SK-N-SH (cell line): Measurements from ENCODE around the gene BABAM2. TPM values are rescaled to one million over a fixed set of nuclear protein-coding genes. Genes with fewer than 3 reads are reported as not detected.

Source experiments
- CTCF ChIA-PET: fragments of 300-600, 350-600 bp; formaldehyde crosslinking; extraction: SDS; loops from one replicate; lab custom pipeline; 2021; lab: Yijun Ruan, JAX
- POLR2A ChIA-PET: fragments of 350-600 bp; sonication (Branson Sonifier 250); formaldehyde crosslinking; extraction: SDS; loops from one replicate; lab custom pipeline; 2020; ENCODE audit warnings: antibody characterized with exemption, inconsistent platforms; lab: Yijun Ruan, JAX
- DNase-seq: peaks from one replicate; pipeline ENCODE4 v3.0.0; 2012
- H2AFZ ChIP-seq: fragments of 200-600 bp; sonication (generic); 2 replicates; pipeline ENCODE4 v1.8.1; 2016; ENCODE audit warnings: antibody characterized with exemption, mild to moderate bottlenecking, low read depth
- H3F3A ChIP-seq: fragments of 200-600 bp; sonication (generic); replicated peaks from 2 replicates; pipeline ENCODE3; 2016; ENCODE audit warnings: antibody characterized with exemption, mild to moderate bottlenecking; ENCODE audit not compliant: insufficient read depth
- H3K27ac ChIP-seq, 2 experiments: fragments of 200-500 bp in 1 of 2; fragments of 200-600 bp in 1 of 2; sonication (Bioruptor generic) in 1 of 2; sonication (generic), shearing (Covaris generic) in 1 of 2; 2 replicates each; pipeline versions ENCODE4 v1.5.1 to v1.6.1; 2014 to 2016; ENCODE audit warnings: low read depth in 2 of 2, inconsistent platforms in 1 of 2, low read length in 1 of 2, mild to moderate bottlenecking in 1 of 2, mixed read lengths in 1 of 2
- H3K27me3 ChIP-seq: fragments of 200-600 bp; sonication (generic), shearing (Covaris generic); 2 replicates; pipeline ENCODE4 v1.6.1; 2016; ENCODE audit warnings: mixed run types; ENCODE audit not compliant: insufficient read depth
- H3K36me3 ChIP-seq, 2 experiments: fragments of 200-500 bp in 1 of 2; fragments of 200-600 bp in 1 of 2; sonication (Bioruptor generic) in 1 of 2; sonication (generic) in 1 of 2; replicated peaks in 1 of 2; 2 replicates each; pipeline versions ENCODE3 to v1.5.1; 2014 to 2016; ENCODE audit warnings: low read length in 1 of 2, mild to moderate bottlenecking in 1 of 2; ENCODE audit not compliant: insufficient read depth in 2 of 2, control insufficient read depth in 1 of 2
- H3K4me1 ChIP-seq, 2 experiments: fragments of 200-500 bp in 1 of 2; fragments of 200-600 bp in 1 of 2; sonication (Bioruptor generic) in 1 of 2; sonication (generic), shearing (Covaris generic) in 1 of 2; 2 replicates each; pipeline versions ENCODE4 v1.5.1 to v1.6.1; 2014 to 2016; ENCODE audit warnings: low read depth in 1 of 2, low read length in 1 of 2, mixed run types in 1 of 2; ENCODE audit not compliant: insufficient read depth in 2 of 2, control insufficient read depth in 1 of 2
- H3K4me2 ChIP-seq: fragments of 200-600 bp; sonication (generic), shearing (Covaris generic); 2 replicates; pipeline ENCODE4 v1.6.1; 2017; ENCODE audit warnings: mixed run types
- H3K4me3 ChIP-seq, 2 experiments: fragments of 200-500 bp in 1 of 2; fragments of 200-600 bp in 1 of 2; sonication (Bioruptor generic) in 1 of 2; sonication (generic), shearing (Covaris generic) in 1 of 2; 2 replicates each; pipeline versions ENCODE4 v1.5.1 to v1.8.1; 2014 to 2016; ENCODE audit warnings: low read depth in 2 of 2, inconsistent platforms in 1 of 2, low read length in 1 of 2, mild to moderate bottlenecking in 1 of 2, mixed read lengths in 1 of 2, moderate library complexity in 1 of 2
- H3K79me2 ChIP-seq: fragments of 200-600 bp; sonication (generic); 2 replicates; pipeline ENCODE4 v1.8.1; 2017; ENCODE audit warnings: mild to moderate bottlenecking; ENCODE audit not compliant: insufficient read depth
- H3K9ac ChIP-seq: fragments of 200-600 bp; sonication (generic); 2 replicates; pipeline ENCODE4 v1.6.1; 2017; ENCODE audit warnings: mixed run types
- H3K9me2 ChIP-seq: fragments of 200-600 bp; sonication (generic); 2 replicates; pipeline ENCODE4 v1.6.1; 2017; ENCODE audit warnings: mixed run types
- H3K9me3 ChIP-seq: fragments of 200-600 bp; sonication (generic); 2 replicates; pipeline ENCODE4 v1.6.1; 2017; ENCODE audit warnings: mixed run types, mild to moderate bottlenecking, moderate library complexity
- H4K20me1 ChIP-seq: fragments of 200-600 bp; sonication (generic); 2 replicates; pipeline ENCODE4 v1.6.1; 2017; ENCODE audit warnings: mild to moderate bottlenecking, mixed run types; ENCODE audit not compliant: insufficient read depth
- CHD2 ChIP-seq: fragments of 150-350 bp; IDR thresholded peaks from 2 replicates; pipeline ENCODE4 v1.6.1; 2018; ENCODE audit warnings: low read length; ENCODE audit not compliant: partially characterized antibody
- FOSL2 ChIP-seq: IDR thresholded peaks from 2 replicates; pipeline ENCODE4 v1.4.0; 2012; ENCODE audit warnings: low read depth, mild to moderate bottlenecking, moderate library complexity, borderline replicate concordance
- FOXJ3 ChIP-seq: sonication (generic); formaldehyde crosslinking; IDR thresholded peaks from 2 replicates; pipeline ENCODE4 v1.5.1; 2020; ENCODE audit warnings: mild to moderate bottlenecking, missing genetic modification reagents
- GABPA ChIP-seq: IDR thresholded peaks from 2 replicates; pipeline ENCODE4 v1.4.0; 2012; ENCODE audit warnings: low read depth, mild to moderate bottlenecking
- GATA2 ChIP-seq: sonication (generic); formaldehyde crosslinking; IDR thresholded peaks from 2 replicates; pipeline ENCODE4 v1.5.0; 2020; ENCODE audit warnings: mild to moderate bottlenecking, missing genetic modification reagents
- MXI1 ChIP-seq: IDR thresholded peaks from 2 replicates; pipeline ENCODE4 v1.6.1; 2012; ENCODE audit warnings: mild to moderate bottlenecking, low read depth, low read length, improper control_type of control experiment
- NRF1 ChIP-seq: IDR thresholded peaks from 2 replicates; pipeline ENCODE4 v1.6.1; 2012; ENCODE audit warnings: low read depth, mild to moderate bottlenecking, low read length
- POLR2AphosphoS5 ChIP-seq: IDR thresholded peaks from 2 replicates; pipeline ENCODE4 v1.6.1; 2012; ENCODE audit warnings: low read depth, low read length
- RAD21 ChIP-seq: IDR thresholded peaks from 2 replicates; pipeline ENCODE4 v1.6.1; 2012; ENCODE audit warnings: mild to moderate bottlenecking, low read length
- RFX5 ChIP-seq: IDR thresholded peaks from 2 replicates; pipeline ENCODE4 v1.6.1; 2012; ENCODE audit warnings: mild to moderate bottlenecking, improper control_type of control experiment, low read length
- SIN3A ChIP-seq: IDR thresholded peaks from 2 replicates; pipeline ENCODE4 v1.6.1; 2012; ENCODE audit warnings: low read depth, mild to moderate bottlenecking, low read length, moderate library complexity, borderline replicate concordance
- TCF12 ChIP-seq: IDR thresholded peaks from 2 replicates; pipeline ENCODE4 v1.4.0; 2012
- TEAD4 ChIP-seq: IDR thresholded peaks from 2 replicates; pipeline ENCODE4 v1.4.0; 2012; ENCODE audit warnings: mild to moderate bottlenecking, borderline replicate concordance; ENCODE audit not compliant: insufficient read depth
- YY1 ChIP-seq: IDR thresholded peaks from 2 replicates; pipeline ENCODE4 v1.4.0; 2012; ENCODE audit warnings: low read depth, mild to moderate bottlenecking
- WGBS: methylation state at CpG from one replicate; pipeline ENCODE4 v1.1.6; 2017; ENCODE audit warnings: low lambda C conversion rate; 5-methylcytosine and 5-hydroxymethylcytosine counted together
- polyA plus RNA-seq, 3 experiments: library from polyadenylated mRNA; depleted of rRNA; stranded (reverse); fragments of >200 nt; gene quantifications; 2 replicates each; pipeline ENCODE4 v1.2.3, GENCODE V29; 2012
- TF ChIP-seq, protein P1 (sequence below): fragments of 200-600 bp; sonication (generic); IDR thresholded peaks from 2 replicates; pipeline ENCODE4 v1.6.1; 2017; ENCODE audit warnings: antibody characterized with exemption, mild to moderate bottlenecking, moderate library complexity
- TF ChIP-seq, protein P2 (sequence below): IDR thresholded peaks from 2 replicates; pipeline ENCODE4; 2012
- TF ChIP-seq, protein P3 (sequence below): IDR thresholded peaks from 2 replicates; pipeline ENCODE4 v1.4.0; 2012; ENCODE audit warnings: low read depth, borderline replicate concordance
- TF ChIP-seq, protein P4 (sequence below): IDR thresholded peaks from 2 replicates; pipeline ENCODE4 v1.6.1; 2012; ENCODE audit warnings: mild to moderate bottlenecking, low read depth, low read length, moderate library complexity

BABAM2 gene
- polyA plus RNA-seq, 1 of the 3 experiments (the other 2 are of a cell fraction) = 34.0 TPM

DNA sequence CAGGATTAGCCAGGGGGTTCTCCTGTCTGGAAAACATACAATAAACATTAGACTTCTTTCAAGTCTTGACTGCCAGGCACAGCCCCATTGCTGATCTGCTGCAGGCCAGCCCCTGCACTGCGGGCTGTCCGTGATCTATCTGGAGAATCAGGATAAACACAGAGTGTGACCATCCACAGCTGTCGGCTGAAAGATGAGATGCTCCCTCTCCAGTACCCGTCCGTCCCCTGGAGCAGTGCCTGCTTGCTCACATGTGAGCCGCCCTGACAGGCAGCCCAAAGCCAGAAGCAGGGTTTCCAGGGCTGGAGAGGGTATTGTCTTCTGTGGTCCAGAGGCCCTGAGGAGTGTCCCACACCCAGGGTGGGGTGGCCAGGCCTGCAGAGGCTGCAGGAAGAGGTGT lies 456.1 kb downstream of the BABAM2 start (continued):
- TF ChIP-seq, protein P1, sequence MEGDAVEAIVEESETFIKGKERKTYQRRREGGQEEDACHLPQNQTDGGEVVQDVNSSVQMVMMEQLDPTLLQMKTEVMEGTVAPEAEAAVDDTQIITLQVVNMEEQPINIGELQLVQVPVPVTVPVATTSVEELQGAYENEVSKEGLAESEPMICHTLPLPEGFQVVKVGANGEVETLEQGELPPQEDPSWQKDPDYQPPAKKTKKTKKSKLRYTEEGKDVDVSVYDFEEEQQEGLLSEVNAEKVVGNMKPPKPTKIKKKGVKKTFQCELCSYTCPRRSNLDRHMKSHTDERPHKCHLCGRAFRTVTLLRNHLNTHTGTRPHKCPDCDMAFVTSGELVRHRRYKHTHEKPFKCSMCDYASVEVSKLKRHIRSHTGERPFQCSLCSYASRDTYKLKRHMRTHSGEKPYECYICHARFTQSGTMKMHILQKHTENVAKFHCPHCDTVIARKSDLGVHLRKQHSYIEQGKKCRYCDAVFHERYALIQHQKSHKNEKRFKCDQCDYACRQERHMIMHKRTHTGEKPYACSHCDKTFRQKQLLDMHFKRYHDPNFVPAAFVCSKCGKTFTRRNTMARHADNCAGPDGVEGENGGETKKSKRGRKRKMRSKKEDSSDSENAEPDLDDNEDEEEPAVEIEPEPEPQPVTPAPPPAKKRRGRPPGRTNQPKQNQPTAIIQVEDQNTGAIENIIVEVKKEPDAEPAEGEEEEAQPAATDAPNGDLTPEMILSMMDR = no peak
- no peak for TF ChIP-seq TEAD4
- TF ChIP-seq, protein P2, sequence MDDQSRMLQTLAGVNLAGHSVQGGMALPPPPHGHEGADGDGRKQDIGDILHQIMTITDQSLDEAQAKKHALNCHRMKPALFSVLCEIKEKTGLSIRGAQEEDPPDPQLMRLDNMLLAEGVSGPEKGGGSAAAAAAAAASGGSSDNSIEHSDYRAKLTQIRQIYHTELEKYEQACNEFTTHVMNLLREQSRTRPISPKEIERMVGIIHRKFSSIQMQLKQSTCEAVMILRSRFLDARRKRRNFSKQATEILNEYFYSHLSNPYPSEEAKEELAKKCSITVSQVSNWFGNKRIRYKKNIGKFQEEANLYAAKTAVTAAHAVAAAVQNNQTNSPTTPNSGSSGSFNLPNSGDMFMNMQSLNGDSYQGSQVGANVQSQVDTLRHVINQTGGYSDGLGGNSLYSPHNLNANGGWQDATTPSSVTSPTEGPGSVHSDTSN = peak; percentile 11; the same call in 1 of the 2 replicates
- TF ChIP-seq NRF1 = no peak
- TF ChIP-seq POLR2AphosphoS5 = no peak
- peak; percentile 35 for TF ChIP-seq RAD21
- TF ChIP-seq RFX5 = no peak

DNA sequence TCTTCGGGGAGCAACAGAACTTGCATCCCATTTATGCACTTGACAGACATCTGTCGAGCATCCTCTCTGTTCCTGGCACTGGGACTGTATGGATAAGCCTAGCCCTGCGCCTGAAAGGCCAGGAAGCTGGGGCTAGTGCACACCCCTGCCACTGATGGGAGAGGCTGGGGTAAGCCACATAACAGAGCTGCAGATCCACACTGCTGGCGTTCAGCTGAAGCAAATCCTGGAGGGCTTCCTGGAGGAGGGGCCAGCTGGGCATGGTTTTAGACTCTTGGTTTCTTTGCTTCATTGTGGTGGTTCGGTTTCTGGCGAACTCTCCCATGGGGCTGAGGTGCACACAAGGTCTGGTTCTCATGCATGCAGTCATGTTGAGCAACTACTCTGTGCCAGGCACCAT lies 456.7 kb downstream of the BABAM2 start:
- no peak overlapping the region for H3K4me2 ChIP-seq

More for the DNA sequence above, 456.7 kb downstream of the BABAM2 start:
- DNase-seq = no peak
- Histone ChIP-seq H3K9ac (no peak overlapping the region), H3K27me3 (no peaks in the 10 kb centered on the region), H3K9me3 (no peaks in the 10 kb centered on the region), H3K4me3 (no peak overlapping the region), H3K79me2 (no peaks in the 10 kb centered on the region), H3K9me2 (no peaks in the 10 kb centered on the region), H3K36me3 (no peaks in the 10 kb centered on the region), H2AFZ (no peak overlapping the region), H3K27ac (peak overlapping the region in 1 of 2 experiments; percentile 73; a peak in 2 of 4 replicates), H4K20me1 (no peaks in the 10 kb centered on the region), H3F3A (peaks cover 6% of the 10 kb centered on the region), H3K4me1 (peaks cover 11 to 46% of the 10 kb centered on the region in 2 experiments; a peak in 2 of 4 replicates)
- POLR2A ChIA-PET = interaction anchor here (0.5 to 1.9 kb wide), 2 partner anchors 9 to 238 kb away, joined by 4 to 14 read pairs; no protein-coding TSS in a partner anchor
- 90% methylated on average over 6 of the region's 6 CpGs for WGBS
- CTCF ChIA-PET = interaction anchor here (0.8 to 1.2 kb wide), 2 partner anchors 192 to 664 kb away, joined by 3 read pairs; no protein-coding TSS in a partner anchor
- TF ChIP-seq SIN3A (no peak), NRF1 (no peak), CHD2 (no peak), FOXJ3 (CRISPR knock-in tag) (no peak), TEAD4 (no peak), MXI1 (no peak), RAD21 (no peak), GATA2 (no peak), FOSL2 (no peak), TCF12 (no peak), GABPA (no peak), RFX5 (no peak), POLR2AphosphoS5 (no peak), YY1 (no peak)
- TF ChIP-seq, protein P3, sequence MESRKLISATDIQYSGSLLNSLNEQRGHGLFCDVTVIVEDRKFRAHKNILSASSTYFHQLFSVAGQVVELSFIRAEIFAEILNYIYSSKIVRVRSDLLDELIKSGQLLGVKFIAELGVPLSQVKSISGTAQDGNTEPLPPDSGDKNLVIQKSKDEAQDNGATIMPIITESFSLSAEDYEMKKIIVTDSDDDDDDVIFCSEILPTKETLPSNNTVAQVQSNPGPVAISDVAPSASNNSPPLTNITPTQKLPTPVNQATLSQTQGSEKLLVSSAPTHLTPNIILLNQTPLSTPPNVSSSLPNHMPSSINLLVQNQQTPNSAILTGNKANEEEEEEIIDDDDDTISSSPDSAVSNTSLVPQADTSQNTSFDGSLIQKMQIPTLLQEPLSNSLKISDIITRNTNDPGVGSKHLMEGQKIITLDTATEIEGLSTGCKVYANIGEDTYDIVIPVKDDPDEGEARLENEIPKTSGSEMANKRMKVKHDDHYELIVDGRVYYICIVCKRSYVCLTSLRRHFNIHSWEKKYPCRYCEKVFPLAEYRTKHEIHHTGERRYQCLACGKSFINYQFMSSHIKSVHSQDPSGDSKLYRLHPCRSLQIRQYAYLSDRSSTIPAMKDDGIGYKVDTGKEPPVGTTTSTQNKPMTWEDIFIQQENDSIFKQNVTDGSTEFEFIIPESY = no peak
- TF ChIP-seq, protein P2 = no peak
- TF ChIP-seq, protein P4, sequence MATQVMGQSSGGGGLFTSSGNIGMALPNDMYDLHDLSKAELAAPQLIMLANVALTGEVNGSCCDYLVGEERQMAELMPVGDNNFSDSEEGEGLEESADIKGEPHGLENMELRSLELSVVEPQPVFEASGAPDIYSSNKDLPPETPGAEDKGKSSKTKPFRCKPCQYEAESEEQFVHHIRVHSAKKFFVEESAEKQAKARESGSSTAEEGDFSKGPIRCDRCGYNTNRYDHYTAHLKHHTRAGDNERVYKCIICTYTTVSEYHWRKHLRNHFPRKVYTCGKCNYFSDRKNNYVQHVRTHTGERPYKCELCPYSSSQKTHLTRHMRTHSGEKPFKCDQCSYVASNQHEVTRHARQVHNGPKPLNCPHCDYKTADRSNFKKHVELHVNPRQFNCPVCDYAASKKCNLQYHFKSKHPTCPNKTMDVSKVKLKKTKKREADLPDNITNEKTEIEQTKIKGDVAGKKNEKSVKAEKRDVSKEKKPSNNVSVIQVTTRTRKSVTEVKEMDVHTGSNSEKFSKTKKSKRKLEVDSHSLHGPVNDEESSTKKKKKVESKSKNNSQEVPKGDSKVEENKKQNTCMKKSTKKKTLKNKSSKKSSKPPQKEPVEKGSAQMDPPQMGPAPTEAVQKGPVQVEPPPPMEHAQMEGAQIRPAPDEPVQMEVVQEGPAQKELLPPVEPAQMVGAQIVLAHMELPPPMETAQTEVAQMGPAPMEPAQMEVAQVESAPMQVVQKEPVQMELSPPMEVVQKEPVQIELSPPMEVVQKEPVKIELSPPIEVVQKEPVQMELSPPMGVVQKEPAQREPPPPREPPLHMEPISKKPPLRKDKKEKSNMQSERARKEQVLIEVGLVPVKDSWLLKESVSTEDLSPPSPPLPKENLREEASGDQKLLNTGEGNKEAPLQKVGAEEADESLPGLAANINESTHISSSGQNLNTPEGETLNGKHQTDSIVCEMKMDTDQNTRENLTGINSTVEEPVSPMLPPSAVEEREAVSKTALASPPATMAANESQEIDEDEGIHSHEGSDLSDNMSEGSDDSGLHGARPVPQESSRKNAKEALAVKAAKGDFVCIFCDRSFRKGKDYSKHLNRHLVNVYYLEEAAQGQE = no peak
